ENCODE measurements around the gene ZNF821. TPM values are rescaled to one million over a fixed set of nuclear protein-coding genes. Genes with fewer than 3 reads are reported as not detected.

The ZNF821 gene
- total RNA-seq, 1 experiment from 2014 or later, result 4.9 TPM

DNA sequence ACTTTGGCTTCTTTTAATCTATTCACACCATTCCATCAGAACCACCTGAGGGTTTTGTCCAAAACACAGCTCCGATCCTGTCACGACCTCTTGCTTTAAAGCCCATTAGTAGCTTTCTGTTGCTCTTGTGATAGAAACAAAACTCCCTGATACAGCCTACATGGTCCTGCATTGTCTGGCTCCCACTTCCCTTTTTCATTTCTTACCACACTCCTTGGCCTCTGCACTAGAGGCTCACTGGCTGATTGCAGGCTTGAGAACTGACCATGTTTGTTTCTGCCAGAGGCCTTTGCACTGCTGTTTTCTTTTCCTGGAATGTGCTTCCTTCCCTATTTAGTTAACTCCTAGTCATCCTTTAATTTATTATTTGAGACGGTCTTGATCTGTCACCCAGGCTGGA lies 35.1 kb upstream of the ZNF821 start (continued):
- TF ChIP-seq YY1 (IDR thresholded peaks at IDR 0.05; ENCODE audit: extremely low read depth, insufficient replicate concordance, low read depth, low read length) (no peak), JUND (IDR thresholded peaks at IDR 0.05) (no peak), FOSL1 (IDR thresholded peaks at IDR 0.05; ENCODE audit: low read depth) (no peak), ZFX (IDR thresholded peaks at IDR 0.05) (no peak), RAD21 (IDR thresholded peaks at IDR 0.05; ENCODE audit: low read depth) (no peak), EGR1 (IDR thresholded peaks at IDR 0.05; ENCODE audit: low read depth) (no peak), EZH2phosphoT487 (IDR thresholded peaks at IDR 0.05; ENCODE audit: borderline replicate concordance) (no peak), EZH2 (IDR thresholded peaks at IDR 0.05) (no peak), SIN3A (IDR thresholded peaks at IDR 0.05; ENCODE audit: low read depth) (no peak), ZNF274 (IDR thresholded peaks at IDR 0.05; ENCODE audit: low read depth, low read length) (no peak)

DNA sequence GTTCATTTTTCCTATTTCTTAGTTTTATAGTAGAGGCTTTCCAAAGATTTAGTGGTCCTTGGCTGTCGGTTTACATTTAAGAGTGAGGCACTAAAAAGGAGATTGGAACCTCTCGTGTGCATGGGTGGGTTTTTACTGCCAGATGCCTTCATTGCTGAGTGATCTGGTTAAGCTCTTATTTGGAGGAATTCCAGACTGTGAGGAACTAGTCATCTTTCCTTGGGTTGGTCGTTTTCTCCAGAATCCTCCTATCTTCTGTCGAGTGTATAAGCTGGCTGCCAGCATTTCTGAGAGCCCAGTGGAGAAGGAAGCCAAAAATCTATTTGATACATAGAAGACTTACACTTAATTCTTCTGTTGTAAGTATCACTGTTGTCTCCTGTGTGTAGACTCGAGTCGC lies 33.9 kb upstream of the ZNF821 start:
- DNase-seq (ENCODE audit: low read depth, low spot score) (no peak), ATAC-seq (no peak)
- H3K27ac ChIP-seq (ENCODE audit: low read depth, low read length), result no peak overlapping the region
- no peaks in the 10 kb centered on the region; a peak in 1 of 4 replicates for H3K4me1 ChIP-seq (ENCODE audit: control insufficient read depth in 1 of 2, insufficient read depth in 2 of 2, low read length in 2 of 2)
- no peaks in the 10 kb centered on the region for H3K9me2 ChIP-seq (ENCODE audit: insufficient read depth)
- POLR2A ChIA-PET, result no interaction called here
- TF ChIP-seq JUND (IDR thresholded peaks at IDR 0.05), result no peak
- no peak for TF ChIP-seq CBX3 (IDR thresholded peaks at IDR 0.05; ENCODE audit: low read depth)
- TF ChIP-seq, protein P1, sequence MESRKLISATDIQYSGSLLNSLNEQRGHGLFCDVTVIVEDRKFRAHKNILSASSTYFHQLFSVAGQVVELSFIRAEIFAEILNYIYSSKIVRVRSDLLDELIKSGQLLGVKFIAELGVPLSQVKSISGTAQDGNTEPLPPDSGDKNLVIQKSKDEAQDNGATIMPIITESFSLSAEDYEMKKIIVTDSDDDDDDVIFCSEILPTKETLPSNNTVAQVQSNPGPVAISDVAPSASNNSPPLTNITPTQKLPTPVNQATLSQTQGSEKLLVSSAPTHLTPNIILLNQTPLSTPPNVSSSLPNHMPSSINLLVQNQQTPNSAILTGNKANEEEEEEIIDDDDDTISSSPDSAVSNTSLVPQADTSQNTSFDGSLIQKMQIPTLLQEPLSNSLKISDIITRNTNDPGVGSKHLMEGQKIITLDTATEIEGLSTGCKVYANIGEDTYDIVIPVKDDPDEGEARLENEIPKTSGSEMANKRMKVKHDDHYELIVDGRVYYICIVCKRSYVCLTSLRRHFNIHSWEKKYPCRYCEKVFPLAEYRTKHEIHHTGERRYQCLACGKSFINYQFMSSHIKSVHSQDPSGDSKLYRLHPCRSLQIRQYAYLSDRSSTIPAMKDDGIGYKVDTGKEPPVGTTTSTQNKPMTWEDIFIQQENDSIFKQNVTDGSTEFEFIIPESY (IDR thresholded peaks at IDR 0.05; ENCODE audit: extremely low read depth, insufficient replicate concordance, low read length), result no peak
- no peak for TF ChIP-seq POLR2AphosphoS5 (IDR thresholded peaks at IDR 0.05; ENCODE audit: low read depth, low read length)
- no peak for TF ChIP-seq RAD21 (IDR thresholded peaks at IDR 0.05; ENCODE audit: low read depth)
- TF ChIP-seq EZH2phosphoT487 (IDR thresholded peaks at IDR 0.05; ENCODE audit: borderline replicate concordance), result no peak
- no peak for TF ChIP-seq YY1 (IDR thresholded peaks at IDR 0.05; ENCODE audit: extremely low read depth, insufficient replicate concordance, low read depth, low read length)
- TF ChIP-seq, protein P2, sequence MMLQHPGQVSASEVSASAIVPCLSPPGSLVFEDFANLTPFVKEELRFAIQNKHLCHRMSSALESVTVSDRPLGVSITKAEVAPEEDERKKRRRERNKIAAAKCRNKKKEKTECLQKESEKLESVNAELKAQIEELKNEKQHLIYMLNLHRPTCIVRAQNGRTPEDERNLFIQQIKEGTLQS (IDR thresholded peaks at IDR 0.05), result no peak
- TF ChIP-seq EGR1 (IDR thresholded peaks at IDR 0.05; ENCODE audit: low read depth), result no peak
- CTCF ChIA-PET, result no interaction called here
- H3K4me3 ChIP-seq (replicated peaks in 1 of 2; ENCODE audit: low read depth in 1 of 2, low read length in 2 of 2), result no peak overlapping the region
- peaks cover 27% of the 10 kb centered on the region for H4K20me1 ChIP-seq (ENCODE audit: insufficient read depth)
- BruUV-seq (replicated peaks), result TSS peak; percentile 12
- no peak overlapping the region for H2AFZ ChIP-seq (ENCODE audit: low read depth, low read length, poor library complexity, severe bottlenecking)
- no peaks in the 10 kb centered on the region for H3K27me3 ChIP-seq (ENCODE audit: insufficient read depth, low read length)
- H3K79me2 ChIP-seq (ENCODE audit: insufficient read depth, low read length), result peaks cover 89% of the 10 kb centered on the region
- RAD21 ChIA-PET (ENCODE audit: low non-redundant PET in 1 of 2, low total read pairs in 2 of 2, uncharacterized antibody in 2 of 2, unreplicated experiment in 2 of 2), result no interaction called here
- H3K36me3 ChIP-seq (ENCODE audit: control insufficient read depth in 1 of 2, insufficient read depth in 2 of 2, low read length in 2 of 2), result peaks cover 52 to 66% of the 10 kb centered on the region in 2 experiments
- intact Hi-C loops (cut with micrococcal nuclease), result no loop called here
- peaks cover 6 to 9% of the 10 kb centered on the region in 2 experiments; a peak in 2 of 4 replicates for H3K9me3 ChIP-seq (ENCODE audit: control insufficient read depth in 1 of 2, insufficient read depth in 1 of 2, low read depth in 1 of 2, low read length in 2 of 2)
- H3K4me2 ChIP-seq (ENCODE audit: low read length), result no peak overlapping the region
- no peak overlapping the region for H3K9ac ChIP-seq (ENCODE audit: low read length)
